Measurements from ENCODE around the gene STK35.

DNA sequence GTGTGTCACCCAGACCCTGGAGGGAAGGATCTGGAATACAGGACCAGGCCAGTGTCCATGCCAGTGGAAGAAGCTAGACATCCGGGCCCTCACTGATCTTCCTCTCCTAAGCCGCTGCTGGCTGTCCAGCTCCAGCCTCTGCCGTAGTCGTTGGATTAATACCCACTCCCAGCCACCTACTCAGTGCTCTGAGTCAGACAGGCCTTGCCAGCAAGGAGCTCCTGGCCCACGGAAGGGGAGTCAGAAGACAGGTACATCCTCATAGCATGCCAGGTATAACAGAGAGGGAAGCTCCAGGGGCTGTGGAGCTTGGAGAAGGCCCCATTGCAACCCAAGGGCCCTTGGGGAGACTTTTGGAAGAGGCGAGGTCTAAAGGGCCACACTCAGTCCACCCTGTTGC lies 49.0 kb downstream of the STK35 start:
- TF ChIP-seq, protein P1, sequence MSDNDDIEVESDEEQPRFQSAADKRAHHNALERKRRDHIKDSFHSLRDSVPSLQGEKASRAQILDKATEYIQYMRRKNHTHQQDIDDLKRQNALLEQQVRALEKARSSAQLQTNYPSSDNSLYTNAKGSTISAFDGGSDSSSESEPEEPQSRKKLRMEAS (IDR thresholded peaks at IDR 0.05), result no peak
- no peak for TF ChIP-seq RAD21 (IDR thresholded peaks at IDR 0.05; ENCODE audit: low read depth)
- TF ChIP-seq, protein P2, sequence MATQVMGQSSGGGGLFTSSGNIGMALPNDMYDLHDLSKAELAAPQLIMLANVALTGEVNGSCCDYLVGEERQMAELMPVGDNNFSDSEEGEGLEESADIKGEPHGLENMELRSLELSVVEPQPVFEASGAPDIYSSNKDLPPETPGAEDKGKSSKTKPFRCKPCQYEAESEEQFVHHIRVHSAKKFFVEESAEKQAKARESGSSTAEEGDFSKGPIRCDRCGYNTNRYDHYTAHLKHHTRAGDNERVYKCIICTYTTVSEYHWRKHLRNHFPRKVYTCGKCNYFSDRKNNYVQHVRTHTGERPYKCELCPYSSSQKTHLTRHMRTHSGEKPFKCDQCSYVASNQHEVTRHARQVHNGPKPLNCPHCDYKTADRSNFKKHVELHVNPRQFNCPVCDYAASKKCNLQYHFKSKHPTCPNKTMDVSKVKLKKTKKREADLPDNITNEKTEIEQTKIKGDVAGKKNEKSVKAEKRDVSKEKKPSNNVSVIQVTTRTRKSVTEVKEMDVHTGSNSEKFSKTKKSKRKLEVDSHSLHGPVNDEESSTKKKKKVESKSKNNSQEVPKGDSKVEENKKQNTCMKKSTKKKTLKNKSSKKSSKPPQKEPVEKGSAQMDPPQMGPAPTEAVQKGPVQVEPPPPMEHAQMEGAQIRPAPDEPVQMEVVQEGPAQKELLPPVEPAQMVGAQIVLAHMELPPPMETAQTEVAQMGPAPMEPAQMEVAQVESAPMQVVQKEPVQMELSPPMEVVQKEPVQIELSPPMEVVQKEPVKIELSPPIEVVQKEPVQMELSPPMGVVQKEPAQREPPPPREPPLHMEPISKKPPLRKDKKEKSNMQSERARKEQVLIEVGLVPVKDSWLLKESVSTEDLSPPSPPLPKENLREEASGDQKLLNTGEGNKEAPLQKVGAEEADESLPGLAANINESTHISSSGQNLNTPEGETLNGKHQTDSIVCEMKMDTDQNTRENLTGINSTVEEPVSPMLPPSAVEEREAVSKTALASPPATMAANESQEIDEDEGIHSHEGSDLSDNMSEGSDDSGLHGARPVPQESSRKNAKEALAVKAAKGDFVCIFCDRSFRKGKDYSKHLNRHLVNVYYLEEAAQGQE (IDR thresholded peaks at IDR 0.05; ENCODE audit: low read depth), result no peak
- TF ChIP-seq, protein P3, sequence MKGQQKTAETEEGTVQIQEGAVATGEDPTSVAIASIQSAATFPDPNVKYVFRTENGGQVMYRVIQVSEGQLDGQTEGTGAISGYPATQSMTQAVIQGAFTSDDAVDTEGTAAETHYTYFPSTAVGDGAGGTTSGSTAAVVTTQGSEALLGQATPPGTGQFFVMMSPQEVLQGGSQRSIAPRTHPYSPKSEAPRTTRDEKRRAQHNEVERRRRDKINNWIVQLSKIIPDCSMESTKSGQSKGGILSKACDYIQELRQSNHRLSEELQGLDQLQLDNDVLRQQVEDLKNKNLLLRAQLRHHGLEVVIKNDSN (IDR thresholded peaks at IDR 0.05), result no peak
- no peak for TF ChIP-seq YY1 (IDR thresholded peaks at IDR 0.05; ENCODE audit: low read depth)
- no peak for TF ChIP-seq CEBPB (IDR thresholded peaks at IDR 0.05)
- TF ChIP-seq TCF12 (IDR thresholded peaks at IDR 0.05; ENCODE audit: low read depth), result no peak

Data from Ishikawa (cell line).